ENCODE results near the gene CFAP77. TPM values are rescaled to one million over a fixed set of nuclear protein-coding genes. Genes with fewer than 3 reads are reported as not detected.
A peak's percentile ranks its signal among the peaks of the same experiment; 100 is the strongest.

The CFAP77 gene
- total and polyA plus RNA-seq, 9 of the 15 experiments (the other 6 are each of a cell fraction or from before 2014, with no cell fraction given): not detected

DNA sequence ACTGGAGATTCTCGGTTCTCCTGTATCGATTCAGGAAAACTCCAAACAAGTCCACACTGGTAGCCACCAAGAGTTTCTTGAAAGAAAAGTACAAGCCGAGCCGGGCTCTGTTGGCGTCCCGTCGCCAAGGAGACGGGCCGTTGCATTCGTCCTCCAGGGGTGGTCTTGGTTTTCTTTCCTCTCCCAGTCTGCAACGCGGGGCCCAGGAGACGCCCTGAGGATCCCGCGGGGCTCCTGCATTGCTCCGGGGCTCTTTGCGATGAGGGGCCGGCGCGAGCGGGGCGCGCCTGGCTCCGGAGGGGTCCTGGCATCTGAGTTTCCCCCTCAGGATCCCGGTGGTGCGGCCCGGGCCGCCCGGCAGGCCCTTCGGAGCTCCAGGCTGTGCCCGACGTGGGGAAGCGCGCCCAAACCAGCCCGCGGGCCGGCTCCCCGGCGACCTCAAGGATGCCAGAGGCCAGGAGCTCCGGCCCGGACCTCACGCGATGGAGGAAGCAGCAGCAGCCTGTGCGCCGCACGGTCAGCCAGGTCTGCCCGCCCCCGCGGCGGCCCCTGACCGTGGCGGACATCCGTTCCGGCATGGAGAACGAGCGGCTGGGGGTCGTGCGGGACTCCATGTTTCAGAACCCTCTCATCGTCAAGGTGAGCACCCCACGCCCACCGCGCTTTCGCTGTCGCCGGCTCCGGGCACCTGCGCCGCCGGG lies at the start of gene CFAP77 (continued):
- TF ChIP-seq ZNF133 (CRISPR knock-in tag; IDR thresholded peaks at IDR 0.05) (no peak), CAMTA2 (CRISPR knock-in tag; conservative IDR thresholded peaks at IDR 0.05) (no peak), SMARCB1 (IDR thresholded peaks at IDR 0.05; ENCODE audit: insufficient read length, low read depth) (no peak), HOXB6 (CRISPR knock-in tag; IDR thresholded peaks at IDR 0.05; ENCODE audit: borderline replicate concordance) (no peak), BRF1 (IDR thresholded peaks at IDR 0.05; ENCODE audit: borderline replicate concordance, extremely low read depth, insufficient read length) (no peak), ZC3H8 (IDR thresholded peaks at IDR 0.05) (no peak), TFAM (CRISPR knock-in tag; conservative IDR thresholded peaks at IDR 0.05) (no peak), ASH1L (IDR thresholded peaks at IDR 0.05; ENCODE audit: borderline replicate concordance, low read depth, partially characterized antibody) (no peak), ZNF778 (CRISPR knock-in tag; IDR thresholded peaks at IDR 0.05) (no peak), BHLHE40 (IDR thresholded peaks at IDR 0.05; ENCODE audit: low read length) (peak; percentile 61; the same call in 1 of the 2 replicates), POLR2H (tag; IDR thresholded peaks at IDR 0.05; ENCODE audit: low read depth) (no peak), STAT5B (CRISPR knock-in tag; IDR thresholded peaks at IDR 0.05) (no peak), ATF1 (CRISPR knock-in tag; IDR thresholded peaks at IDR 0.05) (no peak), ATF1 (tag; IDR thresholded peaks at IDR 0.05) (no peak), RB1 (IDR thresholded peaks at IDR 0.05; ENCODE audit: low read depth) (0 out of 2 replicates have a peak, but pooled peaks have one; percentile 24), ATF7 (IDR thresholded peaks at IDR 0.05) (peak; percentile 99), RBM22 (IDR thresholded peaks at IDR 0.05; ENCODE audit: low read depth, low read length, poor library complexity, severe bottlenecking) (no peak), GATAD2B (IDR thresholded peaks at IDR 0.05; ENCODE audit: borderline replicate concordance) (no peak), CXXC5 (CRISPR knock-in tag; IDR thresholded peaks at IDR 0.05) (no peak), RFX1 (IDR thresholded peaks at IDR 0.05) (peak; percentile 92), ZNF561 (CRISPR knock-in tag; conservative IDR thresholded peaks at IDR 0.05) (no peak), GTF2E2 (tag; IDR thresholded peaks at IDR 0.05) (no peak), JUND (IDR thresholded peaks at IDR 0.05; ENCODE audit: borderline replicate concordance, low read depth, low read length) (peak; percentile 60), JUND (tag; IDR thresholded peaks at IDR 0.05; ENCODE audit: borderline replicate concordance, low read depth, low read length) (no peak)
- TF ChIP-seq, protein P1, sequence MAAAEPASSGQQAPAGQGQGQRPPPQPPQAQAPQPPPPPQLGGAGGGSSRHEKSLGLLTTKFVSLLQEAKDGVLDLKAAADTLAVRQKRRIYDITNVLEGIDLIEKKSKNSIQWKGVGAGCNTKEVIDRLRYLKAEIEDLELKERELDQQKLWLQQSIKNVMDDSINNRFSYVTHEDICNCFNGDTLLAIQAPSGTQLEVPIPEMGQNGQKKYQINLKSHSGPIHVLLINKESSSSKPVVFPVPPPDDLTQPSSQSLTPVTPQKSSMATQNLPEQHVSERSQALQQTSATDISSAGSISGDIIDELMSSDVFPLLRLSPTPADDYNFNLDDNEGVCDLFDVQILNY (CRISPR knock-in tag; IDR thresholded peaks at IDR 0.05): no peak
- TF ChIP-seq, protein P2, sequence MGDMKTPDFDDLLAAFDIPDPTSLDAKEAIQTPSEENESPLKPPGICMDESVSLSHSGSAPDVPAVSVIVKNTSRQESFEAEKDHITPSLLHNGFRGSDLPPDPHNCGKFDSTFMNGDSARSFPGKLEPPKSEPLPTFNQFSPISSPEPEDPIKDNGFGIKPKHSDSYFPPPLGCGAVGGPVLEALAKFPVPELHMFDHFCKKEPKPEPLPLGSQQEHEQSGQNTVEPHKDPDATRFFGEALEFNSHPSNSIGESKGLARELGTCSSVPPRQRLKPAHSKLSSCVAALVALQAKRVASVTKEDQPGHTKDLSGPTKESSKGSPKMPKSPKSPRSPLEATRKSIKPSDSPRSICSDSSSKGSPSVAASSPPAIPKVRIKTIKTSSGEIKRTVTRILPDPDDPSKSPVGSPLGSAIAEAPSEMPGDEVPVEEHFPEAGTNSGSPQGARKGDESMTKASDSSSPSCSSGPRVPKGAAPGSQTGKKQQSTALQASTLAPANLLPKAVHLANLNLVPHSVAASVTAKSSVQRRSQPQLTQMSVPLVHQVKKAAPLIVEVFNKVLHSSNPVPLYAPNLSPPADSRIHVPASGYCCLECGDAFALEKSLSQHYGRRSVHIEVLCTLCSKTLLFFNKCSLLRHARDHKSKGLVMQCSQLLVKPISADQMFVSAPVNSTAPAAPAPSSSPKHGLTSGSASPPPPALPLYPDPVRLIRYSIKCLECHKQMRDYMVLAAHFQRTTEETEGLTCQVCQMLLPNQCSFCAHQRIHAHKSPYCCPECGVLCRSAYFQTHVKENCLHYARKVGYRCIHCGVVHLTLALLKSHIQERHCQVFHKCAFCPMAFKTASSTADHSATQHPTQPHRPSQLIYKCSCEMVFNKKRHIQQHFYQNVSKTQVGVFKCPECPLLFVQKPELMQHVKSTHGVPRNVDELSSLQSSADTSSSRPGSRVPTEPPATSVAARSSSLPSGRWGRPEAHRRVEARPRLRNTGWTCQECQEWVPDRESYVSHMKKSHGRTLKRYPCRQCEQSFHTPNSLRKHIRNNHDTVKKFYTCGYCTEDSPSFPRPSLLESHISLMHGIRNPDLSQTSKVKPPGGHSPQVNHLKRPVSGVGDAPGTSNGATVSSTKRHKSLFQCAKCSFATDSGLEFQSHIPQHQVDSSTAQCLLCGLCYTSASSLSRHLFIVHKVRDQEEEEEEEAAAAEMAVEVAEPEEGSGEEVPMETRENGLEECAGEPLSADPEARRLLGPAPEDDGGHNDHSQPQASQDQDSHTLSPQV (IDR thresholded peaks at IDR 0.05): no peak

Data from K562 (cell line).